ENCODE results near the gene KCNH8.
"Not testable (repeated sequence)": the region's sequence is repeated elsewhere in the genome, so short reads cannot be mapped to it uniquely, and the experiment has no call there.

Gene KCNH8

DNA sequence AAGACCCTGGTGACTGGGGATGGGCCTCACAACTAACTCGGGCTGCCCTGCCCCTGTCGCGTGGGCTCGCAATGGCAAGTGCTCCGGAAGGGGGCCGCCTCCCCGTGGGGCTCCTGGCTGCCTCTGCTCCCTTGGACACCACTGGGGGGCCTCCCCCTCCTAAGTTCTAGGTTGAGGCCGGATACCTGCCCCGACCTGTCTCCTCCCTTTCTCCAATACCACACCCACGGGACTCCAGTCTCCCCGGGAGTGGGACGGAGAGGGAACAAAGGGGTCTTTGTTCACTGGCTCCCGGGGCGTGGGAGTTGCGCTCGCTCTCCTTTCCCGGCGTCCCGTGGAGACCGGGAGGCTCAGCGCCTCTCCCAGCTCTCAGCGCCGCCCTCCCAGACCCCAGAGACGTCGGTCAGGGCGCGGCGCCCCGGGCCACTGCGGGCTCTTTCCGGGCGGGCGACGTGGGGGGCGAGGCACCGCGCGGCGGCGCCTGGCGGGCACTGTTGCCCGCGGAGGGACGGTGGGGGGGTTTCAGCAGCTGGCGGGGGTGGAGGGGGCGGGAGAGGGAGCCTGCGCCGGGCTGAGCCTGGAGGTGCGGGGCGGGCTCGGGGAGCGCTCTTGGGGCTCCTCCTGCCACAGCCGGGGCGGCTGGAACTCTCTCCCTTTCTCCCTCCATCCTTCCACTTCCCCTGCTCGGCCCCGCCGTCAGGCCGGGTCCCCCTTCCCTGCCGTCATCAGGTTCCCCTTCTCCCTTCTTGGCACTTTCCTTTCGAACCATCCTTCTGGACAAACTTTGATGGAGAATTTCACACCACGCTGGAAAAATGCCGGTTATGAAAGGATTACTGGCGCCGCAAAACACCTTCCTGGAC is at the start of gene KCNH8:
Gene KCNH8, plus strand, starts transcription at position 606 of the 863 bp plus-strand sequence. Its CDS starts 210 bp downstream, at position 816.
- peak; percentile 72 to 75 for DNase-seq

DNA sequence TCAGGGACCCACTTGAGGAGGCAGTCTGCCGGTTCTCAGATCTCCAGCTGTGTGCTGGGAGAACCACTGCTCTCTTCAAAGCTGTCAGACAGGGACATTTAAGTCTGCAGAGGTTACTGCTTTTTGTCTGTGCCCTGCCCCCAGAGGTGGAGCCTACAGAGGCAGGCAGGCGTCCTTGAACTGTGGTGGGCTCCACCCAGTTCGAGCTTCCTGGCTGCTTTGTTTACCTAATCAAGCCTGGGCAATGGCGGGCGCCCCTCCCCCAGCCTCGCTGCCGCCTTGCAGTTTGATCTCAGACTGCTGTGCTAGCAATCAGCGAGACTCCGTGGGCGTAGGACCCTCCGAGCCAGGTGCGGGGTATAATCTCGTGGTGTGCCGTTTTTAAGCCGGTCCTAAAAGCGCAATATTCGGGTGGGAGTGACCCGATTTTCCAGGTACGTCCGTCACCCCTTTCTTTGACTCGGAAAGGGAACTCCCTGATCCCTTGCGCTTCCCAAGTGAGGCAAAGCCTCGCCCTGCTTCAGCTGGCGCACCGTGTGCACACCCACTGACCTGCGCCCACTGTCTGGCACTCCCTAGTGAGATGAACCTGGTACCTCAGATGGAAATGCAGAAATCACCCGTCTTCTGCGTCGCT is 45.5 kb upstream of the KCNH8 start:
- DNase-seq: not testable (repeated sequence)

DNA sequence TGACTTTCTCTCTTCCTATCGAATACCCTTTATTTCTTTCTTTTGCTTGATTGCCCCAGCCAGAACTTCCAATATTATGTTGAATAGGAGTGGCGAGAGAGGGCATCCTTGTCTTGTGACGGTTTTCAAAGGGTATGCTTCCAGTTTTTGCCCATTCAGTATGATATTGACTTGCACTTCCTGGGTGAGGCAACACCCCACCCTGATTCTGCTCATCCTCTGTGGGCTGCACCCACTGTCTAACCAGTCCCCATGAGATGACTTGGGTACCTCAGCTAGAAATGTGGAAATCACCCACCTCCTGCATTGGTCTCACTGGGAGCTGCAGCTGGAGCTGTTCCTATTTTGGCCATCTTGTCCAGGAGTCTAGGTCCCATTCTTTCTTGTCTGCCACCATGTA is 44.8 kb upstream of the KCNH8 start:
- no peak for DNase-seq

DNA sequence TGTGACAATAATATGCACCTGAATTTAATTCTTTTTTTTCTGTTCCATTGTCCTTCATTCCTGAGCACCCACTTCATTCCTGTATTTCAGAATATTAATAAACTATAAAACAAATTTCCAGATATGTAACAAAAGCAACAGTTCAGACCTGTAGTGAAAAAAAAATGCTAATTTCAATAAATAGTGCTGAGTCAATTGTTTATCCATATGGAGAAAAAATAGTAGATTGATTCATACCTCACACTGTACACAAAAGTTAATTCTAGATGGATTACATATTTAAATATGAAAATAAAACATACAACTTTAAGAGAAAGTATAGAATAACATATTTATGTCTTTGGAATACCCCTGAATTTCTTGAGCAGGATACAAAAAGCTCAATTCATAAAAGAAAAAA is 43.9 kb upstream of the KCNH8 start:
- no peak for DNase-seq

DNA sequence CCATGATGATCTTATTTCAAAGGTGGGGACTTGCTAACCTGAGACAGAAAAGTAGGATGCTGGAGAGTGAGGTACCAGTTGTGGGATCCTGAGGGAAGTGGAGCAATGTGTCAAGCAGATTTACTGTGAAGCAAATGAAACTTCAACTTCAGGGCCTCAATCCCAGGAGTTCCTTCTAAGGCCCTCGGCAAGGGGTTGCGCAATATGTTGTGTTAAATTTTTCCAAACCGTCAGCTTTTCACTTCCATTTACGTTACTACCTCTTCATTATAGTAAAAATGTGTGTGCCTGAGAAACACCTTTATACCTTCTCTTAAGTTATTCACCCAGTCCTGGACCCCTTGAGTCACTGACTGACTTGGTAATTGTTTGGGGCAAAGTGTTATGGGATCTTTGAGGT is 42.5 kb upstream of the KCNH8 start:
- DNase-seq: no peak

DNA sequence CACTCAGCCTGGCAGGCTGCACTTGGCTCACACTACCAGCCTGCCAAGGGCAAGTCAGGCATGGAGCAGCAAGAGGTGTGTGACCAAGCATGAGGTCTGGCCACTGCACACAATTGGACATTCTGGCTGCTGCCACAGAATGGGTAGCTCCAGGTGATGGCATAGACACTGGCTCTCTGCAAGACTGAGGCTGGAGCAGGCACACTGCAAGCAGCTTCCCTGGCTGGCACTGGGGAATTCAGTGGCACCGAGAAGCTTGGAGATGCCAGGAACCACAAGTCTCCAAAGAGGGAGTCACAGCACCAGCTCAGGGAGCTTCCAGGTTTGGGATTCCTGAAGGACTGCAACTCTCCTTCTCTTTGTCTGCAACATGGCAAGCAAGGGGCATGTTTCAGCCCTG is 42.0 kb upstream of the KCNH8 start:
- no peak for DNase-seq

DNA sequence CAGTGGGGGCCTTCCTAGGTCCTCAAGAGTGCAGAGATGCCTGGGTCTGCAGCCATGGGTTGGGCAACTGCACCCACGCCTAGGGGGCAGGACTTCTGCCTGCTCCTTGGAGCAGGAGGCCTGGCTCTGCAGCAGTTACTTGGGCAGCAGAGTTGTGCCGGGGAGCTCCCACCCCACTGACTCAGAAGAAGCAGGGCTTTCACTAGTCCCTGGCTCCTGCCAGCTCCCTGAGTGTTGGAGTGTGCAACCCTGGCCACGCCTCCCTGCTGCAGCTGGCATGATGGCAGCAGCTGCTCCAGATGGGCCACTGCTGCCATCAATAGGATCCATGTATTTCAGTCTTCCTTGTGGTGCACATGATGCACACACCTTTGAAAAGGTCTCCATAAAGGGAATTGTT is 40.6 kb upstream of the KCNH8 start:
- DNase-seq: no peak

DNA sequence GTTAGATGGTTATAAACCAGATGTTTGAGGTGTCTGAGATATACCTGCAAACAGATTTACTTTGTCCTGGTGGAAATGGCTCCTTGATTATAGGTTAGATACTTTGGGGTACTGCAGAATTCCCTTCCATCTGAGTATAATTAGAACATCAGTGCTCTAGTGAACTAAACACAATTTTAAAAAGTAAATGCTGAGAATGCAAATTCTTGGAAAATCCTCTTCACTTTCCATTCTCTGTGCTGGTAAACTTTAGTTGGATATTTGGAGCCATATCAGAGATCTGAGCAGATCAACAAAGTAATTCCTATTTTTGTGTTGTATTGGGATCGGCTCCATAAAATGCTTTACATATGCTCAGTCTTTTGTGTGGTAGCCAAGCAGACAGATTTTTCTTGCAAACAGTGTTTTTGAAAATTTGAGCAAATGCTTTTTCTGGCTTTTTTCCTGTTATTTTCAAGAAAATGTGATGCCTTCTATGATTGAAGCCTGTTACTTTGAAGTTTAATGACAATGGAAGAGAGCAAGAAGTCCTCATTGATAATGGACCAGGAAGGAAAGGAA is 37.9 kb upstream of the KCNH8 start:
- no peak for DNase-seq

DNA sequence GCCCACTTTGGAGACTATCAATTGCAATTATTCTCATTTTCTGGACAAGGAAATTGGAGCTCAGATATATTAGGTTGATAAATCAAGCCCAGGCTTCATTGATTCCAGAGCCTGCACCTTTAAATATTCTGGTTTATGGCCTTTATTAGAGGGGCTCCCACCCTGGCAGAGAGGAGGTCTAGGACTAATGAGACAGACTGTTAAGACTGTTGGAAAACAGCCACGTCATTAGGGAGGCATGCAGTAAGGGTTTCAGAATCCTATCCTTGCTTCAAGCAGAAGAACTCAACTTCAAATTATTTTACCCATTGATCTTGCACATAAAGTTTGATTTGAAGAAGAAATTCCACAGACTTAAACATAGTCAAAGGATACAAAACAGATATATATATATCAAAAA is 33.8 kb upstream of the KCNH8 start:
- DNase-seq: no peak

DNA sequence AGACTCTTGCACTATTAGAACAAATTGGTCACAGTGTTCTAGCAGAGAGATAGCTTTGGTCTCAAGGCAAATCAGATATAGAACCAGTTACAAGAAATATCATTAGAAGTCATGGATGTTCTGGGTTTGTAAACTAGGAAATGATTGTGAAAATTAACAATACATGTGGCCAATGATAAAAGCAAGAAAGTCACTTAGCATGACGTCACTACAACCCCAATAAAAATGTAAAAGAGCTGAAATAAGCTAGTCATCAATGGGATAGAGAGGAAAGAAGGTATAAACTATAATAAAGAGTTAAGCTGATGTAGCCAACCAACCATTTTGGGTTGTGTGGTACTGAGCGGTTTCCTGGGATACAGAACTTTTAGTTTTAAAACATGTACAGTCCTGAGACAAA is 32.1 kb upstream of the KCNH8 start:
- DNase-seq: no peak

DNA sequence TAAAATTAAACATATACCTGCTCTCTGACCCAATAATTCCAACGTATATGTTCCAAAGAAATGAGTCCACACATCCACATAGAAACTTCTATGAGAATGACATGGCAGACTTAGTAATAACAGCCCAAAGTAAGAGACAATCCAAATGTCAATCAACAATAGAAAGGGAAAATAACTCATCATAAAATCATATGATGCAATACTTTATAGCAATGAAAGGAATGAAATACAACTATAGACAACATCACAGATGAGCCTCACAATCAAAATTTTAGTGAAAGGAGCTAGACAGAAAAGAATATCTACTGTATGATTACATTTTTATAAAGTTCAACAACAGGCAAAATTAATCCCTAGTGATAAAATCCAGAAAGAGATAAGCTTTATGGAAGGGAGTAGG is 23.6 kb upstream of the KCNH8 start:
- no peak for DNase-seq

DNA sequence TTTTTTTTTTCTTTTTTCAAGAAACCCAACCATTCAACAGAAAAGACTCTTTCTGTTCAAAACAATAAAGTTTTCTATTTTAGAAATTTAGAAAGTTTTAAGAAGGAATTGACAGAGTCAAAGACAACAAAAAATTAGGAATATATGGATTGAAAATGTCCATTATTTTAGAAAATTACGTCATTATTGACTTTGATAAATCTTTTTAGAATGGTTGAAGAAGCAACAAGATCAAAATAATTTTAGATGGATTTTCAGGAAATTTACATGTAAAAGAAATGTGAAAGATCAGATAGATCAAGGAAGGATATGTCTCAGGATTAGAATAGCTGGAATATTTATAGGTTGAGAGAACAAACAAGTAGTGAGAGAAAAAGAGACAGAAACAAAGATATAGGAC is 8.4 kb upstream of the KCNH8 start:
- DNase-seq: no peak

DNA sequence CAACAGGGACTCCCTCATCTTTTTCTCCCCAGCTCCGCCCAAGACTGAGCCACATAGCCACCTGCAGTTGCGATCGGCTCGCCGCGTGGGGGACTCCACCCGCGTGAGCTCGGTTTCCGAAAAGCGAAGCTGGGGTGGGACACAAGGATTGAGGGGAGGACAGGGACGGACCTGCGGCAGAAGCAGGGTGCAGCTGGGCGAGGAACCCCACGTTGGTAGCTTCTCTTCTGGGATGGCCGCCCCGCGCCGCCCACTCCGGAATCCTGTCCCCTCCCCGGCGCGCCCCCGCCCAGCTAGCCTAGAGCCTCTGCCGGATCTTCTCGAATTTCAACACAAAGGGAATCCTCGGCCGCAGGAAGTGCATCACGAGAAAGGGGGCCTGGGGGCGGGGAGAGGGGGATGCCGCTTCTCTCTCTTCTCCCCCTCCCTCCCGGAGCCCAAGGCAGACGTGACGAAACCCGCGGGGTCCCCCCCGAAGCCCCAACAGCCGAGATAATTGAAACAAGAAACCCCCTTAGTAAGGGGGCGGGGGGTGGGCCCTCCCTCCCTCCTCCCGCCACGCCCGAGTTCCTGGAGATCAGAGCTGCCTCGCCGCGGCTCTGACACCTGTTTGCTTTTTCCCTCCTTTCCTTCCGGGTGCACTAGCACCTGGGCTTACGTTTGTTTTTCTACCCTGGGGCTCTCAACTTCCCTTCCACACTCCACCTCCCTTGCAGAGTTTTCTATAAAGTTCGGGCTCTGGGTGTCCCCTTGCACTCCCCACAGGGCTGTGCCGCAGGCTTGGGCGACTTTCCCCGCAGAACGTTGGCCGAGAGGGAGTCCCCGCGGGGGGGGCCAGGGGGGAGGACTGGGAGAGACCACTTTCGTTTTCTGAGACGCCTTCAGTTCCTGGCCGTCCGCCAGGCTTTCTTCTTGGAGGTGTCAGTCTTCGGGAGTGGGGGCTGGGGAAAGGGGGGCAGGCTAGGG is 1.3 kb upstream of the KCNH8 start:
- DNase-seq: peak; percentile 80 to 82

DNA sequence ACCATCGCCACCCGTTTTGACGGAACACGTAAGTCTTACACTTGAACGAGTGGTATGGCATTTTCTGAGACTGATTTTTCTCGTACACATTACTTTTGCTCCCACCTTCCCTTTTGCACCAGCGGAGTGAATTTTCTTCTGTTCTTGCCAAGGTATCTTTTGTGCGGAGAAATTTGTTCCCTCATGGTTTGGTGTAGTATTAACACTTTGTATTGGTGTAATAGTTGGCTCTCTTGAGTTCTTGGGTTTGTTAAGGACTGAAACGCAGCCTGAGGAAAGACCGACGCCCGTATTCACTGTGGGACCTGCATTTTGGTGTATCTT is 420 bp downstream of the KCNH8 start:
- DNase-seq: no peak

DNA sequence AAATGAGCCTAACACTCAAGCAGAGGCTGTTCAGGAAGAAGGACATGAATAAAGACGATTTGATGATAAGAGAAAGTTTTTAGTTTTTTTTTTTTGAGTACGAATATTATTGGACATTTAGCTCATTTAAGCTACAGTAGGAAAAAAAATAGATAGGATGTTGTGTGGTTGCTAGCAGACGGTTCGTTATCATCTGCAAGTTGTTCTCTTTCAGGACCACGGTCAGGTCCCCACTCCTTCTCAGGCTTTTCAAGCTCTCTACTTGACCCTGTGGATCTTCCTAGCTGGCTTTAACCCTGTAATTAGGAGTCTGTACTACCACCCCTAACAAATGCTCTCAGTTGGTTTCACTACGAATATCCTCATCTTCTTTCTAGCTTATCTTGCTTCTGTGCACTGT is 1.1 kb downstream of the KCNH8 start:
- DNase-seq: no peak

DNA sequence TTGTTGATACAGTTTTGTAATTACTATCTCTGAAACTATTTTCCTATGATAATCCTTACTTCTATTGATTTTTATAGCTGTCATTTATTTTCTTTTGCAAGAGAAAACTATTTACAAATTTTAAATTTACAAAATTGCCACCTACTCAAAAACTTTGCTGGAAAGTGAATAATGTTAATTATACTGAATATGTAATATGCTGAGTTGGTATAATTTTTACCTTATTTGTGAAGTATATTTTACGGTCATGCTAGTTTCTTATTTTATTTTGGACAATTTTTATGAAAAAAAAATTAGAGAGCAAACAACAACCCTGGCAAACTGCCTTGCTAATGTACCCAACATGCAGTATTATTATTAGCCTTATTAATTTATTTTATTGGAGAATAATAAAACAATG is 2.9 kb downstream of the KCNH8 start:
- DNase-seq: no peak

DNA sequence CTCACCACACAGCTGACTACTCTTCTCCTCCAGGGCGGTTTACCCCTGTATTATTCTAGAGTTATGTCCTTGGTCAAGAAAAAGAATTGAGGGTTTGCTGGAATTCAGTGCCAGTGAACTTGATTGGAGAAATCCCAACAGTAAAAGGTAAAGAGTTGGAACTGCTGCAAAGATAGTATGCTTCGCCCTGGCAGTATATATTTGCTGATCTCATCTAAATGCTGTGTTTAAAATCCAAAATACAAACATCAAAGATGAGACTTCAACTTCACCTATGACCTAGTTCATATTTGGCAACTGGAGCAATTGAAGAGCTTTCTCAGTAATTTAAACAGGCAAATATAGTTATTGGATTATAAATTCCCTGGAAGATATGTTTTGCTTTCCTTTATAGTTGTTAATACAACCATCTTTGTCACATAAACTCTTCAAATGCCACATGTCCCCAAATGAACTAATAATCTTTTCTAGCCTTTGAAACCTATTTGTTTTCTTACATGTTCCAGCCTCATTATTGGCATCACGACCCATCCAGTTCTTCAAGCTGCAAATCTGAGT is 6.5 kb downstream of the KCNH8 start:
- no peak for DNase-seq

DNA sequence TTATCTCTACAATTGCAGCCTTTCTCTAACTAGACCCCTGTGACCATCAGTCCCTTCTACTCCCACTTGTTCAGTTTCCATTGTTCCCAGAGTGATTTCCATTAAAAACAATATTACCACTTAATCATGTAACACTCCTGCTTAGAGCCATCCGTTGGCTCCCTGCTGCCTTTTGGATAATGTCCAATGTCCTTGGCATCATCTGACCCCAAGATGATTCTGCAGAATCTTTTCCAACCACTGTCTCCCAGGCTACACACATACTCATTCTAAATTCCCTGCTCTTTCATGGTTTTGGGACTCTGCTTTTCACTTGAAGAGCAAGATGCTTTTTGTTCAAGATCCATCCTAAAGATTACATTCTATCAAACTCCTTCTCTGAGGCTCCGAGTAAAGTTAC is 7.1 kb downstream of the KCNH8 start:
- DNase-seq: no peak

DNA sequence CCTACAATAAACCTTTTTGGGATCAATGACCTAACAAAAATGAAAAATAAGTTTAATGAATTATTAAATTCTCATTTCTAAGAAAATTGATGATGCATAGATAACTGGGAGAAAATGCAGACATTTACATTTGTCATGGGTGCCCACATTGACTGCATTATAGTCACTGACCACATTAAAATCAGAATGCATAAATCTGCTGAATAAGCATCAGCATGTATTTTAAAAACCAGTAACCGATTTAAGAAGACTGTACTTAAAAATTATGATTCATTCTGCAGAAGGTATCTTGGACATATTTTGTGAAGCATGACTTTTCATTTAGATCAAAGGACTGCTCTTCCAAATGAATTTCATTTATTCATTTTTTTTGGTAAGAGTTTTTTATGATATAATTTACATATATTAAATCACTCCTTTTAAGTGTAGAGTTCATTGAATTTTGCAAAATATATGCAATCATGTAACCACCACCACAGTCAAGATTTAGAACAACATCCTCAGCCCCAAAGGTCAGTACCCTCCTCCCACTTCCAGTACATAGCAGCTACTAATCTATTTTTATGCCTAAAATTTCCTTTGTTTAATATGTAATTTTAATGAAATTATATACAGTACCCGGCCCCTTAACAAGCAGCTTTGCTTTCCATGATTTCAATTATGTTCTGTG is 11.8 kb downstream of the KCNH8 start:
- no peak for DNase-seq

DNA sequence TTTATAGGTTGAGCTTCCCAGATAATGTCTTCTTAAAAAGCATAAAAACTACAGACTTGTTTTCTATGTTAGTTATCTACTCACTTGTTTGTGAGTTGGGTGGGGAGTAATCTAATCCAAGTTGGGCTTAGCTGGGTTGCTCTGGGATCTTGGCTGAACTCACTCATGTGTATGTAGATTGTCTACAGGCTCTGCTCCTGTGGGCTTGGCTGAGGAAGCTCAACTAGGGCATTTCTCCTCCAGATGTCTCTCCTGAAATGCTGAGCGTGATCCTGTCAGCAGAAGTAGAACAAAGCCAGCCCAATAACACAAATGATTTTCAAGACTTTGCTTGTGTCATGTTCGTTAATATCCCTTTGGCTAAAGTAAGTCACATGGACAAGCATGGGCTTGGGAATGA is 17.3 kb downstream of the KCNH8 start:
- no peak for DNase-seq

DNA sequence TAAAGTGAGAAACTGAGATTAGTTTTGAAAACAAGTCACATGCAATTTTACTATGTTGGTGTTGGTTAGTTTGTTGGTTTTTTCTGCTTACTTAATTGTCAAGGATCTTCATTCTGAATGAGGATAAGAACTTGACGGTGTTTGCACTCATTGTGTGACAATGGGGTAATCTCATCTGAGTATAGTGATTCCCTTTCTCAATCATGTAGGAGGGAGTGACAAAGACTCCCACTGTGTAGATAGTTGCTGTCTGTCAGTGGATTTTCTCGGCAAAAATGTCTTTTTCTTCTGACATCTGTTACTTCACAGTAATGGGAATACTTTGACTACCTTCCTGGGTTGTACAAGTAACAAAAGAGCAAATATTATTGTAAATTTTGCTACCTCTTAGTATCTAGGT is 23.5 kb downstream of the KCNH8 start:
- no peak for DNase-seq

DNA sequence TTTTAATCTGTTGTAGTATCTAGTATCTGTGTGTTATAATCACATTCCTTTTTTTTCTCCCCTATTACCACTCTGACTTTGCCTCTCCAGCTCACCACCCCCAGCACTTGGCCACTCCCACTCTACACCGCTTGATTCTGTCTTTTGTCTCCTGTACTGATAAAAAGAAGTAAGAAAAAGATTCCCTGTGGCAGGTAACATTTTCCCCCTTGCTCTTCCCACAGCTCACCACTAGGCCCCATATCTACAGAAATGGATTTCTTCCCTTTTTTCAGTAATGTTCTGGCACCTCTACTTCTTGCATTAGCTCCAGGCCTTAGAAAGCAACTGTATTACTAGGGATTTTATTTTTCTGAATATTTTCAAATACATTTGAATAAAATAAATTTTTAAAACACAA is 25.6 kb downstream of the KCNH8 start:
- DNase-seq: no peak

All from NCI-H1930 (cell line).